HG03280 (cell line): ENCODE measurements around the gene NCR2.

Source experiments
- ATAC-seq: cut with Tn5 transposase; IDR thresholded peaks from one replicate; pipeline ENCODE4 v1.9.1; 2021; ENCODE audit warnings: mild to moderate bottlenecking, moderate library complexity; ENCODE audit not compliant: unreplicated experiment

Gene NCR2

GRCh38 chr6:41358503-41358902 is 23.1 kb downstream of the NCR2 start:
- ATAC-seq: no peak

DNA sequence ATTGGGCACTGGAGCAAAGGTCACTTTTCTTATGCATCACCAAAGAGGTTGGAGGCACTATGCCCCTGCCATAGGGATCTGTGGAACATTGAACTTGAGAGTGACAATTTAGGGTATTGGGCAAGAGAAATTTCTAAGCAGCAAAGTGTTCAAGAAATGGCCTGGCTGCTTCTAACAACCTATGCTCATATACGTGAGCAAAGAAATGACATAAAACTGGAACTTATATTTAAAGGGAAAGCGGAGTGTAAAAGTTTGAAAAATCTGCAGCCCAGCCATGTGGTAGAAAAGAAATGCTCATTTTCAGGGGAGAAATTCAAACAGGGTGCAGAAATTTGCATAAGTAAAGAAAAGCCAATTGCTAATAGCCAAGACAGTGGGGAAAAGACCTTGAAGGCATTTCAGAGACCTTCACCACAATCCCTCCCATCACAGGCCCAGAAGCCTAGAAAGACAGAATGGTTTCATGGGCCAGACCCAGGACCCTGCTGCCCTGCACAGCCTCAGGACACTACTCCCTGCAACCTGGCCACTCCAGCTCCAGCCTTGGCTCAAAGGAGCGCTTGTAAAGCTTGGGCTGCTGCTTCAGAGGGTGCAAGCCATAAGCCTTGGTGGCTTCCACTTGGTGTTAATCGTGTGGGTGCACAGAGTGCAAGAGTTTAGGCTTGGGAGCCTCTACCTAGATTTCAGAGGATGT is 24.4 kb downstream of the NCR2 start:
- no peak for ATAC-seq

DNA sequence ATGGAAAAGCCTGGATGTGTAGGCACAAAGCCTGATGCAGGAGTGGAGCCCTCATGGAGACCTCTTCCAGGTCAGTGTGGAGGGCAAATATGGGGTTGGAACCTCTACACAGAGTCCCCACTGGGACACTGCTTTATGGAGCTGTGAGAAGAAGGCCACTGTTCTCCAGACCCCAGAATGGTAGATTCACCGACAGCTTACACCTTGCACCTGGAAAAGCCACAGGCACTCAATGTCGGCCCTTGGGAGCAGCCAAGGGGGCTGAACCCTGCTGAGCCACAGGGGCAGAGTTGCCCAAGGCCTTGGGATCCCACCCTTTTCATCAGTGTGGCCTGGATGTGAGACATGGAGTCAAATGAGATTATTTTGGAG is 24.9 kb downstream of the NCR2 start:
- no peak for ATAC-seq

DNA sequence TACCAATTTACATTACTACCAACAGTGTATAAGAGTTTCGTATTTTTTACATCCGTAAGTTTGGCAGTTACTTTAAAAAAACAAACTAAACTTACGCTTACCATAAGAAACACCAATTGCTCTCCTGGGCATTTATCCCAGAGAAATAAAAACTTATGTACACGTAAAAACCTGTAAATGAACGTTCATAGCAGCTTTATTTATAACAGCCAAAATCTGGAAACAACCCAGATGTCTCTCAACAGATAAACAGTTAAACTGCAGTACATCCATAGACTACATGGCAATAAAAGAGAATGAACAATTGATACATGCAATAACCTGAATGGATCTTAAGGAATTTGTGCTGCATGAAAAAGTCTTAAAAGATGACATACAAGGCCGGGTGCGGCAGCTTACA is 30.7 kb downstream of the NCR2 start:
- no peak for ATAC-seq

DNA sequence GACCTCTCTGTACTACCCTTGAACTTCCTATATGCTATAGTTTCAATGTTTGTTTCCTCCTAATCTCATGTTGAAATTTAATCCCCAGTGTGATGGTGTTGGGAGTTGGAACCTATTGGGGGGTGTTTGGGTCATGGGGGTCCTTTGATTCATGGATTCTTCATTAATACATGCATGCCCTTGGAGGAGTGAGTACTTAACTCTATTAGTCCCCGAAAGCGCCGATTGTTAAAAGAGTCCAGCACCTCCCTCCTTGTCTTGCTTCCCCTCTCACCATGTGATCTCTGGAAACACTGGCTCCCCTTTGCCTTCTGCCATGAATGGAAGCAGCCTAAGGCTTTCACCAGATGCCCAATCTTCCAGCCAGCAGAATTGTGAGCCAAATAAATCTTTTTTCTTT is 31.7 kb downstream of the NCR2 start:
- no peak for ATAC-seq

GRCh38 chr6:41367700-41368099 is 32.3 kb downstream of the NCR2 start:
- no peak for ATAC-seq

DNA sequence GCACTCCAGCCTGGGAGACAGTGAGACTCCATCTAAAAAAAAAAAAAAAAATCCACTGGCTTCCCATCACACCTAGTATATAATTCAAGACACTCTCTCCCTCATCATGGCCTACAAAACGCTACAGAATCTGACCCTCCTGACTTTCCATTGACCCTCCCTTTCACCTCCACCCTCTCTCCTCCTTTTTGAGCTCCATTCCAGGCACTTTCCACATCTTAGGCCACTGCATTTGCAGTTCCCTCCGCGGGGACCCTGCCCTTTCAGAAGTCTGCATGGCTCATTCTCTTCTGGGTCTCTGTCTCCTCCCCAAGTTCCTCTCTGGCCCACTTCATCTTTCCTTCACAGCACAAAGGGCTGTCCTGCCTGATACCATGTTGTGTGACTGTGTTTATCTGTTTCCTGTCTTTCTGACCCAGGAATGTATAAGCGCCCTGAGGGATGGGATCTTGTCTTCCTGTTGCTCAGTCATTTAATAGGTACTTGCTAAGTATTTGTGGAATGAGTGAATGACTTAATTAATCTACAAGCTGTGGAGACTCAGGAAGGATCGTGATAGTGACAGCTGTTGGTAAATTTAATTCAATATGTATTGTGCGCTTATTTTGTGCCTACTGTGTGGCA is 35.2 kb downstream of the NCR2 start:
- ATAC-seq: no peak

- no peak for ATAC-seq
Observed at GRCh38 chr6:41371461-41371991, 36.1 kb downstream of the NCR2 start.

DNA sequence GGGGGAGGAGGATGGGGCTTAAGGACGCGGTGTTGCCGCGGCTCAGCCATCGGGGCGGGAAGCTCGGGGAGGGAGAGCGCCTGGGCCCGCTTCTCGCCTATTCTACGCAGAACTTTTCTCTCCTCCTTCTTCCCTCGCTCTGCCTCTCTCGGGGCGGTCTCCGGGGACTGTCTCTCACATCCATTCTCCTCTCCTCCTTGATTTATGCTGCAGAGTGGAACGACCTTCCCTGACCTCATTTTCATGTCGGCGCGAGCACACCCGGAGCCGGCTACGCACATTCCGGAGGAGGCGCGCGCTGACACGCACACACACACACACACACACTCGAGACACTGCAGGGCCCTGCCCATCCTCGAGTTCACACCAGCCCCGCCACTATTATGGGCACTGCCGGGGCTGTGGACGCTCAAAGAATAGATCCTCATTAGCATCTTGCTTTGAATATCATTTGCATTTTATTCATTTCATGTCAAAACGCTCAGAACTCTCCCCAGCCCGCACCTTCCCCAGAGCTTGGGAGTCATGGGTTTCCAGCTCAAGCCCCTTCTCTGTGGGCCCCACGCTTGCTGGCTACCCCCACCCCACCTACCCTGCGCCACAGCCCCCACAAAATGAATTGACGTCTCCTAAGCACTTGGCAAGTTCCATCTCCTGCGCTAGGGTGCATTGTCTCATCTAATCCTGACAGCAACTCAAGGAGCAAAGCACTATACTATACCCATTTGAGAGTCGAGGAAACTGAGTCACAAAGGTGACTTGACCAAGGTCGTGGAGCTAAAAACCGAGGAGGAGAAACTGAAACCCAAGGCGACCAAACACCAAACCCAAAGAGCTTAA is 36.8 kb downstream of the NCR2 start:
- ATAC-seq: no peak

- no peak for ATAC-seq
Observed at GRCh38 chr6:41372832-41373626, 37.6 kb downstream of the NCR2 start.

DNA sequence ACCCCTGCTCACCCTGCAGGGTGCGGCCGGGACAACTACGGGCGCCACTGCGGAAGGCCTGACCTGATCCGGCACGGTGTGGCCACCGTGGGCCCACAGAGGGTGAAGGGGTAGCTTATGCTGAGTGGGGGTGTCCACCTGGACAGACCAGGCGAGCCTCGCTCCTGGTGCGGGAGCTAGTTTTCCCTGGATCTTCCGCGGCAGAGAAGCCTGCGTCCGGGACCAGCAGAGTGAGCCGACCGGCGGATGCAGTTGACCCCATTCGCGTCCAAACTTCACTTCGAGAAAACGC is 38.2 kb downstream of the NCR2 start:
- no peak for ATAC-seq

DNA sequence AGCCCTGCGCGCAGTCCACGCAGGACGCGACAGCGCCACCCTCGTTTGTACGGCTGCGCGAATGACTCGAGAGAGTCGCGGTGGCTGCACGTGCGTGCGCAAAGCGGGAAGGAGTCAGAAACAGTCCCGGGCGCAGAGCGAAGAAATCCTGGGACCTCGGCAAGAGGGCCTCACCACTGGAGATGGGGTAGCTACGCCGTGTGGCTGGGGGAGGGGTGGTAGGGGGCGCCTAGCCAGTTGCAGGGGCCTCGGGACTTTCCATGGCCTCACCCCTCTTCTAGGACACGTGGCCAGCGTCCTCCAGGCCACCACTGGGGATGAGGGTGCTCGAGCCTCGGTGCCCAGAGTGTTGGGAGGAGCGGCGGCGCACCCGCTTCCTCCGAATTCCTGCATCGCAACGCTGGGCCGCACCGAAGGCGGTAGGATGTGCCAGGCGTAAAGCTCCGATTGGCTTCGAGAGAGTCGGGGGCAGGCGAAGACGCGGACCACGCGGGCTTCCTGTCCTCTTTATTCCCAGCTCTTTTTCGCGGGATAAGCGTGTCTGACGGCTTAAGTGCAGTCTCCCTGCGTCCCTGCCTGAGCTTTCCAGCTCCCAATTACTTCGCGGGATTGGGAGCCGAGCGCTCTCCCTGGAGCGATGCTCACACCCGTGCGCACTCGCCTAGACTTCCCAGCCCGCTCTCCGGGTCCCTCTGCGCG is 38.7 kb downstream of the NCR2 start:
- no peak for ATAC-seq

GRCh38 chr6:41374618-41375590 is 39.5 kb downstream of the NCR2 start:
- ATAC-seq: no peak

GRCh38 chr6:41375598-41376151 is 40.3 kb downstream of the NCR2 start:
- ATAC-seq: no peak

GRCh38 chr6:41376176-41376575 is 40.8 kb downstream of the NCR2 start:
- ATAC-seq: no peak

DNA sequence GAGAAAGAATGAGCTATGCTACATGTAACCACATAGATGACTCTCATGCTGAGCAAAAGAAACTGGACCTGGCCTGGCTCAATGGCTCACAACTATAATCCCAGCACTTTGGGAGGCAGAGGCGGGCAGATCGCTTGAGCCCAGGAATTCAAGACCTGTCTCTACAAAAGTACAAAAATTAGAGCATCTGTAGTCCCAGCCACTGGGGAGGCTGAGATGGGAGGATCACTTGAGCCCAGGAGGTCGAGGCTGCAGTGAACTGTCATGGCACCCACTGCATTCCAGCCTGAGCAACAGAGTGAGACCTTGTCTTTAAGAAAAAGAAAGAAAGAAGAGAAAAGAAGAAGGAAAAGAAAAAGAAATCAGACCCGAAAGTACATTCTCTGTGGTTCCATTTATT is 41.7 kb downstream of the NCR2 start:
- ATAC-seq: no peak

DNA sequence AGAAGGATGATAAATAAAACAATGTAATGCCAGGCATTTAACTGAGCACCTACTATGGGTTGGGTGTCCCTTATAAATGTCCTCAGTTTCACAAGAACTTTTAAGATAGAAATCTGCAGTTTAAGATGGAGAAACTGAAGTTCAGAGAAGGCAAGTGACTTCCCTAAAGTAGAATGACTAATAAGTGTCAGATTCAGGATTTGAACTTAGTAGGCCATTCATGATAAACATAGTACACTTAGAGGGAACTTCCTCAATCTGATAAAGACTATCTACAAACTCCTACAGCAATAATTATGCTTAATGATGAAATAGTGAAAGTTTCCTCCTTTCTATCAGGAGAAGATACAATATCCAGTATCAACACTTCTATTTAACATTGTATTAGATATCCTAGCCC is 43.9 kb downstream of the NCR2 start:
- ATAC-seq: no peak

- ATAC-seq: no peak
Observed at GRCh38 chr6:41386594-41386993, 51.2 kb downstream of the NCR2 start.

GRCh38 chr6:41392246-41392645 is 56.8 kb downstream of the NCR2 start:
- ATAC-seq: no peak
